ENCODE data around the gene PAGE3.

PAGE3 gene

GRCh38 chrX:55213381-55213780 is 51.3 kb downstream of the PAGE3 start:
- H3K4me1 ChIP-seq (ENCODE audit: low read length) = no peaks in the 10 kb centered on the region
- H4K20me1 ChIP-seq (ENCODE audit: insufficient read depth, low read length) = no peaks in the 10 kb centered on the region
- no peak overlapping the region for H3K27ac ChIP-seq (ENCODE audit: low read length)
- no peak overlapping the region for H3K4me3 ChIP-seq (ENCODE audit: low read length)
- no peaks in the 10 kb centered on the region for H3K27me3 ChIP-seq (replicated peaks; ENCODE audit: insufficient read depth, low read length)
- H3K36me3 ChIP-seq (replicated peaks; ENCODE audit: insufficient read depth, low read length) = no peaks in the 10 kb centered on the region
- TF ChIP-seq EZH2 (optimal IDR thresholded peaks at IDR 0.05; ENCODE audit: low read depth, low read length) (no peak), CTCF (IDR thresholded peaks at IDR 0.05; ENCODE audit: low read length) (no peak), EZH2phosphoT487 (IDR thresholded peaks at IDR 0.05; ENCODE audit: low read length) (no peak)
- H3F3A ChIP-seq (ENCODE audit: insufficient read depth, low read length) = no peaks in the 10 kb centered on the region
- H3K79me2 ChIP-seq (ENCODE audit: low read length) = no peaks in the 10 kb centered on the region
- DNase-seq = no peak
- H2AFZ ChIP-seq (ENCODE audit: low read length) = no peak overlapping the region
- no peaks in the 10 kb centered on the region for H3K9me3 ChIP-seq (replicated peaks; ENCODE audit: insufficient read depth, low read length)
- no peak overlapping the region for H3K4me2 ChIP-seq (ENCODE audit: low read depth, low read length)
- no peak overlapping the region for H3K9ac ChIP-seq (ENCODE audit: low read length)
- H3K9me2 ChIP-seq (replicated peaks; ENCODE audit: insufficient read depth, low read length) = no peaks in the 10 kb centered on the region

GRCh38 chrX:55210931-55211677 is 53.6 kb downstream of the PAGE3 start:
- Histone ChIP-seq H3K27me3 (replicated peaks; ENCODE audit: insufficient read depth, low read length) (no peaks in the 10 kb centered on the region), H3K4me3 (ENCODE audit: low read length) (no peak overlapping the region), H3K27ac (ENCODE audit: low read length) (no peak overlapping the region), H3K9ac (ENCODE audit: low read length) (no peak overlapping the region), H3K4me1 (ENCODE audit: low read length) (no peaks in the 10 kb centered on the region), H2AFZ (ENCODE audit: low read length) (0 out of 2 replicates have a peak overlapping the region, but pooled peaks have one; percentile 48), H3F3A (ENCODE audit: insufficient read depth, low read length) (no peaks in the 10 kb centered on the region), H3K9me3 (replicated peaks; ENCODE audit: insufficient read depth, low read length) (no peaks in the 10 kb centered on the region), H3K4me2 (ENCODE audit: low read depth, low read length) (no peak overlapping the region), H3K9me2 (replicated peaks; ENCODE audit: insufficient read depth, low read length) (no peaks in the 10 kb centered on the region), H4K20me1 (ENCODE audit: insufficient read depth, low read length) (no peaks in the 10 kb centered on the region), H3K79me2 (ENCODE audit: low read length) (no peaks in the 10 kb centered on the region), H3K36me3 (replicated peaks; ENCODE audit: insufficient read depth, low read length) (no peaks in the 10 kb centered on the region)
- no peak for DNase-seq
- no peak for TF ChIP-seq EZH2 (optimal IDR thresholded peaks at IDR 0.05; ENCODE audit: low read depth, low read length)
- TF ChIP-seq CTCF (IDR thresholded peaks at IDR 0.05; ENCODE audit: low read length) = peak; percentile 8; the same call in 1 of the 2 replicates
